Measurements from ENCODE around the gene ST6GAL1. TPM values are rescaled to one million over a fixed set of nuclear protein-coding genes. Genes with fewer than 3 reads are reported as not detected.

The ST6GAL1 gene
- total and polyA plus RNA-seq, 2 of the 8 experiments (the other 6 are each of a cell fraction or from before 2014, with no cell fraction given) = 62.8 to 80.9 TPM

DNA sequence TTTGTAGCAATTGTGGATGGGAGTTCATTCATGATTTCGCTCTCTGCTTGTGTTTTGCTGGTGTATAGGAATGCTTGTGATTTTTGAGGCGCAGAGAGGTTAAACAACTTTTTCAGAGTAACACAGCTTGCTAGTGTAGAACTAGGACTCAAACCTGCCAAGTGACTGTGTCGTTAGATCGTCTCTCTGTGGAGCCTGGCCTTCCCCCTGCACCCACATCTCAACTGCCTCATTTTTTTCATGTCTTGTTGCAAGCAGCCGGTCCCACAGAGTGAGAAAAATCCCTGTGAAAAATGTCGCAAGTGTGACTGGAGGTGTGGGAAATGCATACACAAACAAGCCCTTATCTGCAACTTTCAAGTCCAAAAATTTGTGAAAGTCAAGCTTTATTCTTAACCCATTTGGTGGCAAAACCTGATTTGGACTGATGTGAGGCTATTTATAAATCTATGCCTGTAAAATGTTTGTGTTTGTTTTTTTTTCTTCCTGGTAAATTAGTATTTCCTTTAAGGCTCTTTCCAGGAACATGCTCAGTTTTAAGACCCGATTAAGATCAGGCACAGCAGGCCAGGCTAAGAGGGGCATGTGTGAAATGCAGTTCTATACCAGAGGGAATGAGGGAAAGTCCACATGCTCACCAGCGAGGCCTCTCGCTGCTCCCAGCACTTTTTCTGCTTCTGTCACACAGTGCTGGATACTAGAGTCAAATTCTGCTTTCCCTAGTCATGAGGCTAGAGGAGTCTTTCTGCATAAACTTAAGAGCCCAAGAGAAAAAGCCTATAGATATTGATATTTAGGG is 25.8 kb downstream of the ST6GAL1 start:
- no peak overlapping the region for H3K4me3 ChIP-seq (ENCODE audit: extremely low read depth in 1 of 4, insufficient read depth in 2 of 4, low read depth in 3 of 4, low read length in 4 of 4)
- no peaks in the 10 kb centered on the region for H3K23me2 ChIP-seq (ENCODE audit: low read depth, low read length)
- no peak overlapping the region for H2BK5ac ChIP-seq (ENCODE audit: low read depth, low read length)
- no peaks in the 10 kb centered on the region for H3K27me3 ChIP-seq (replicated peaks in 1 of 4; ENCODE audit: control insufficient read depth in 3 of 4, extremely low read depth in 1 of 4, insufficient read depth in 3 of 4, low read length in 3 of 4)
- H4K91ac ChIP-seq (replicated peaks; ENCODE audit: insufficient read length, low read length) = no peak overlapping the region
- H3K4ac ChIP-seq (replicated peaks; ENCODE audit: insufficient read length, low read depth, low read length) = no peak overlapping the region
- POLR2A ChIA-PET (ENCODE audit: partially characterized antibody) = interaction anchor here (0.6 to 1.2 kb wide), 2 partner anchors 35 to 58 kb away, joined by 3 read pairs; no protein-coding TSS in a partner anchor
- H2AK5ac ChIP-seq (ENCODE audit: low read depth, low read length) = no peak overlapping the region
- no peak overlapping the region for H2AFZ ChIP-seq (ENCODE audit: low read length)
- H3K79me1 ChIP-seq (ENCODE audit: low read depth, low read length) = peaks cover 7% of the 10 kb centered on the region
- peaks cover 0 to 94% of the 10 kb centered on the region in 2 experiments for H3K79me2 ChIP-seq (ENCODE audit: control insufficient read depth in 1 of 2, insufficient read depth in 2 of 2, low read length in 2 of 2)
- H2BK20ac ChIP-seq (ENCODE audit: low read length) = no peak overlapping the region
- H3K23ac ChIP-seq (ENCODE audit: insufficient read length) = no peak overlapping the region
- no peak overlapping the region for H3K4me2 ChIP-seq (ENCODE audit: insufficient read depth in 1 of 2, low read depth in 2 of 2, low read length in 2 of 2)
- peaks cover 0 to 14% (median 3%) of the 10 kb centered on the region in 4 experiments; a peak in 3 of 8 replicates for H3K36me3 ChIP-seq (ENCODE audit: control insufficient read depth in 2 of 4, insufficient read depth in 4 of 4, low read length in 3 of 4)
- 76% methylated on average over 9 of the region's 9 CpGs; no CpG with 5 or more reads in 1 of the 2 experiments for WGBS, 2 experiments (ENCODE audit: extremely low coverage in 1 of 2, insufficient coverage in 1 of 2, insufficient read length in 1 of 2, insufficient replicate concordance in 2 of 2, low coverage in 1 of 2, low lambda C conversion rate in 2 of 2, missing lambda C conversion rate in 1 of 2)
- H4K8ac ChIP-seq (ENCODE audit: extremely low read depth, insufficient read depth, low read length) = no peak overlapping the region
- no peak overlapping the region for H2BK15ac ChIP-seq (ENCODE audit: low read length)
- no peak for DNase-seq (ENCODE audit: low read depth in 1 of 2, low spot score in 2 of 2)
- no peak overlapping the region for H2BK120ac ChIP-seq (replicated peaks; ENCODE audit: low read depth, low read length)
- CTCF ChIA-PET (ENCODE audit: partially characterized antibody) = interaction anchor here (0.7 kb wide), 1 partner anchor 303 kb away, joined by 4 read pairs; no protein-coding TSS in a partner anchor
- H3K4me1 ChIP-seq (replicated peaks in 1 of 4; ENCODE audit: control insufficient read depth in 3 of 4, insufficient read depth in 4 of 4, low read length in 3 of 4) = peaks cover 0 to 3% (median 2%) of the 10 kb centered on the region in 4 experiments; a peak in 2 of 7 replicates
- H3K56ac ChIP-seq (replicated peaks; ENCODE audit: insufficient read length, low read depth, low read length) = no peak overlapping the region
- peaks cover 2 to 4% of the 10 kb centered on the region in 2 experiments for H4K20me1 ChIP-seq (replicated peaks in 1 of 2; ENCODE audit: control insufficient read depth in 1 of 2, insufficient read depth in 2 of 2, low read length in 2 of 2)
- no peak for FAIRE-seq
- no peak overlapping the region for H2BK12ac ChIP-seq (ENCODE audit: low read depth, low read length)
- H3K18ac ChIP-seq (ENCODE audit: extremely low read depth, low read length) = no peak overlapping the region
- TF ChIP-seq, protein P1, sequence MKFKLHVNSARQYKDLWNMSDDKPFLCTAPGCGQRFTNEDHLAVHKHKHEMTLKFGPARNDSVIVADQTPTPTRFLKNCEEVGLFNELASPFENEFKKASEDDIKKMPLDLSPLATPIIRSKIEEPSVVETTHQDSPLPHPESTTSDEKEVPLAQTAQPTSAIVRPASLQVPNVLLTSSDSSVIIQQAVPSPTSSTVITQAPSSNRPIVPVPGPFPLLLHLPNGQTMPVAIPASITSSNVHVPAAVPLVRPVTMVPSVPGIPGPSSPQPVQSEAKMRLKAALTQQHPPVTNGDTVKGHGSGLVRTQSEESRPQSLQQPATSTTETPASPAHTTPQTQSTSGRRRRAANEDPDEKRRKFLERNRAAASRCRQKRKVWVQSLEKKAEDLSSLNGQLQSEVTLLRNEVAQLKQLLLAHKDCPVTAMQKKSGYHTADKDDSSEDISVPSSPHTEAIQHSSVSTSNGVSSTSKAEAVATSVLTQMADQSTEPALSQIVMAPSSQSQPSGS (IDR thresholded peaks at IDR 0.05; ENCODE audit: low read length) = no peak
- TF ChIP-seq CTBP2 (IDR thresholded peaks at IDR 0.05; ENCODE audit: borderline replicate concordance, insufficient read depth, insufficient read length, low read length) (no peak), KDM1A (IDR thresholded peaks at IDR 0.05; ENCODE audit: borderline replicate concordance, low read length) (0 out of 2 replicates have a peak, but pooled peaks have one; percentile 11), BACH1 (IDR thresholded peaks at IDR 0.05; ENCODE audit: low read length) (no peak), KDM4A (IDR thresholded peaks at IDR 0.05; ENCODE audit: low read depth, low read length, severe bottlenecking) (no peak), CEBPB (IDR thresholded peaks at IDR 0.05; ENCODE audit: low read depth, low read length) (no peak)
- TF ChIP-seq, protein P2, sequence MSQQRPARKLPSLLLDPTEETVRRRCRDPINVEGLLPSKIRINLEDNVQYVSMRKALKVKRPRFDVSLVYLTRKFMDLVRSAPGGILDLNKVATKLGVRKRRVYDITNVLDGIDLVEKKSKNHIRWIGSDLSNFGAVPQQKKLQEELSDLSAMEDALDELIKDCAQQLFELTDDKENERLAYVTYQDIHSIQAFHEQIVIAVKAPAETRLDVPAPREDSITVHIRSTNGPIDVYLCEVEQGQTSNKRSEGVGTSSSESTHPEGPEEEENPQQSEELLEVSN (IDR thresholded peaks at IDR 0.05) = peak; percentile 19; the same call in 1 of the 2 replicates
- no peak overlapping the region; the same call in 1 of the 2 replicates for H3K27ac ChIP-seq (ENCODE audit: low read depth, low read length)
- no peak overlapping the region for H4K5ac ChIP-seq (ENCODE audit: insufficient read length, low read depth, low read length)
- H3K14ac ChIP-seq (ENCODE audit: insufficient read length) = no peak overlapping the region
- H3K9me3 ChIP-seq (ENCODE audit: insufficient read depth in 2 of 2, low read depth in 1 of 2, low read length in 1 of 2) = no peaks in the 10 kb centered on the region; a peak in 1 of 4 replicates
- H3K9ac ChIP-seq (replicated peaks in 1 of 4; ENCODE audit: extremely low read depth in 1 of 4, low read depth in 3 of 4, low read length in 3 of 4) = peak overlapping the region in 1 of 4 experiments; percentile 61; a peak in 1 of 7 replicates

Data from H1 (cell line).